ENCODE results near the gene CCND1. TPM values are rescaled to one million over a fixed set of nuclear protein-coding genes. Genes with fewer than 3 reads are reported as not detected.

The CCND1 gene
- total and polyA plus RNA-seq, 8 donors = 24.6 to 126 (median 89.0) TPM

DNA sequence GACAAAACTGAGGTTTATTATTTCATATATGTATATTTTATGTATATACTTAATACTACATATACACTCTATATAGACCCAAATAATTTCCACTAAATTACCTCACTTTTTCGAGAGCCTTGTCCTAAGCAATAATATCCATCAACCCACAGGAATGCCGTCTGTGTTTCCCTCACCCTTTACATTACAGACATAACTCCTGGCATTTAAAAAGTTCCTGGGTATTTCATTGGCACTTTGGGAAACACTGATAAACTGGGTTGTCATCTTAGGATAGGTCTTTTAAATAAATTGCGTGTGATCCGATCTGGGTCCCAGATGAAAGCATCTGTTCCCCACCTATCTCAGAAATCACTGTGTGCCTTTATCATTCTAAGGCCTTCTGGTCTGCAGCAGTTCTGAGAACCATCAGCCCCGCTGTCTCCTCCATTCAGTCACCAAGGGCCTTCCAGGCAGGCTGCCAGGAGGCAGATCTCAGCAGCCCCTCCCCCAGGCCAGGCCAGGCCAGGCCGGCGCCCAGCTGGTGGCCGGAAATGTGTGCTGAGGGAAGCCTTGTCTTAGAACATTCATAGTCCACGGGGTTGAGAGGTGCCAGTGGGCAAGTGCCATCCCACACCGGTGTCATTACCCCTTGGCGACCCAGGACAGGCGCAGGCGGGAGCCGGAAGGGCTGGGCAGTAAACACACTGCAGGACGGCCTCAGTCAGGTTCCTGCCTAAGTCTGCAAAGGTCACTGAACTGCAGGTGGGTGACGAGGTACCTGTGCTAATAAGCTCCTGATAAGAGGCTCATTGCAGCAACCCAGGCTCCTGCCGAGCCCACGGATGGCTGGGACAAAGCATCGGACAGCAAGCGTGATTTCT, 59.6 kb downstream of the CCND1 start:
- peak in 5 of 6 donors; percentile 44 to 82 (median 69) for DNase-seq
- peaks cover 0 to 6% (median 0%) of the 10 kb centered on the region in 3 donors for H3K4me1 ChIP-seq
- no peaks in the 10 kb centered on the region for H3K36me3 ChIP-seq
- intact Hi-C loops (cut with DNase I) = no loop called here
- peak; percentile 60 to 90 (median 85) for ATAC-seq
- peaks cover 0 to 38% (median 10%) of the 10 kb centered on the region in 4 donors for H3K27me3 ChIP-seq
- no peaks in the 10 kb centered on the region for H3K9me3 ChIP-seq
- H3K4me3 ChIP-seq = no peak overlapping the region
- TF ChIP-seq CTCF (IDR thresholded peaks at IDR 0.05) = no peak
- WGBS, 2 donors = 33 to 37% methylated on average over 20 of the region's 20 CpGs
- no peak for FAIRE-seq
- H3K27ac ChIP-seq = no peak overlapping the region

- TF ChIP-seq CTCF (IDR thresholded peaks at IDR 0.05) = no peak
- intact Hi-C loops (cut with DNase I) = no loop called here
- no peaks in the 10 kb centered on the region for H3K36me3 ChIP-seq
- H3K27ac ChIP-seq = no peak overlapping the region
- WGBS, 2 donors = 4 to 7% methylated on average over 33 to 35 of the region's 35 CpGs
- no peaks in the 10 kb centered on the region for H3K9me3 ChIP-seq
- no peak for DNase-seq
- peaks cover 0 to 43% (median 11%) of the 10 kb centered on the region in 4 donors for H3K27me3 ChIP-seq
- FAIRE-seq = no peak
- H3K4me1 ChIP-seq = peaks cover 0 to 6% (median 0%) of the 10 kb centered on the region in 3 donors
- H3K4me3 ChIP-seq = no peak overlapping the region
- no peak for ATAC-seq
These were observed 61.3 kb downstream of the CCND1 start for GRCh38 chr11:69702239-69702691.

DNA sequence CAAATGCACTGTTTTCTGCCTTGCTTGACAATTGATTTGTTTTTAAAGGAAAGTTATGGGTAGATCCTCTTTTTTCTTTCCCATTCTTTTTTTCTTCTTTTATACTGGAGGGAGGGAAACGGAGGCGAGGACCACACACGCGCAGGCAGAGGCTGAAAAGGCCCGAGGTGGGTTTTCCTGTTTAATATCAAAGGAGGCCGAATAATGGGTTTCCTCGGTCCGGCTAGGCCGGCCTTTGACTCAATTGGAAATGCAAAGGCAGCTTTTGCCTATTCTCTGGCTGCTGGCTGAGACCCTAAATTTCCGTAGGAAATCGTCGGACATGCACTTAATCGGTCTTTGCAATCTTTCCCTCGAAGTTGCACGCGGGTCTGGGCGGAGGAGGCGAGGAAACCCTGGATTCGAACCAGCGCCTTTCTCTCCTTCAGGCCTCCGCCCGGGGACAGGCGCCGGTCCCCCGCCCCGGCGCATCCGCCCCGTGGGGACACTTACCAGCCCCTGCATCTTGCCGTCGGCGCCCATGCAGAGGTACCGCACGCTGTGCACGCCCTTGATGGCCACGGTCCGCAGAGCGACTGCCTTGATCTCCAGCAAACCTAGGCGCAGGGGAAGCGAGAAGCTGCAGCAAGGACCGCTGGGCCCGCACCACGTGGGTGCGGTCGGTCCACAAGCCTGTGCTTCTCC, 62.0 kb downstream of the CCND1 start:
- Histone ChIP-seq H3K9me3 (no peaks in the 10 kb centered on the region), H3K4me1 (peaks cover 0 to 6% (median 0%) of the 10 kb centered on the region in 3 donors), H3K36me3 (no peaks in the 10 kb centered on the region), H3K27ac (no peak overlapping the region), H3K4me3 (no peak overlapping the region), H3K27me3 (peaks cover 0 to 43% (median 11%) of the 10 kb centered on the region in 4 donors)
- 7 to 9% methylated on average over 40 to 45 of the region's 45 CpGs for WGBS, 2 donors
- intact Hi-C loops (cut with DNase I) = no loop called here
- no peak for TF ChIP-seq CTCF (IDR thresholded peaks at IDR 0.05)
- FAIRE-seq = no peak
- ATAC-seq = no peak
- DNase-seq = no peak

- no peak for FAIRE-seq
- no peak for TF ChIP-seq CTCF (IDR thresholded peaks at IDR 0.05)
- Histone ChIP-seq H3K4me3 (no peak overlapping the region), H3K36me3 (no peaks in the 10 kb centered on the region), H3K9me3 (no peaks in the 10 kb centered on the region), H3K4me1 (peaks cover 0 to 6% (median 0%) of the 10 kb centered on the region in 3 donors), H3K27ac (no peak overlapping the region), H3K27me3 (peaks cover 0 to 43% (median 11%) of the 10 kb centered on the region in 4 donors)
- 2% methylated on average over 20 to 34 of the region's 34 CpGs for WGBS, 2 donors
- no peak for ATAC-seq
- no peak for DNase-seq
- intact Hi-C loops (cut with DNase I) = no loop called here
These were observed 62.5 kb downstream of the CCND1 start for GRCh38 chr11:69703453-69703767.

Other genes starting within 250 kb of the CCND1 start
- gene LINC01488, start 159.5 kb upstream of the CCND1 start, total RNA-seq = not detected
- gene LINC01488, start 159.5 kb upstream of the CCND1 start, polyA plus RNA-seq = not detected
- 10 to 100 TPM in 4 of 6 donors, 1 to 10 TPM in 2; 7.7 to 13.3 (median 12.1) TPM for gene LTO1, start 34.2 kb downstream of the CCND1 start, total RNA-seq
- 10 to 100 TPM; 24.2 to 27.8 TPM for gene LTO1, start 34.2 kb downstream of the CCND1 start, polyA plus RNA-seq
- gene FGF19, start 62.9 kb downstream of the CCND1 start, total RNA-seq = under 1 TPM in 4 of 6 donors, not detected in 2; 0.06 to 0.28 (median 0.13) TPM
- gene FGF19, start 62.9 kb downstream of the CCND1 start, polyA plus RNA-seq = under 1 TPM in 1 of 2 donors, not detected in 1; 0.07 TPM
- gene FGF4, start 134.2 kb downstream of the CCND1 start, total RNA-seq = not detected
- gene FGF4, start 134.2 kb downstream of the CCND1 start, polyA plus RNA-seq = not detected
- gene FGF3, start 178.3 kb downstream of the CCND1 start, total RNA-seq = not detected
- gene FGF3, start 178.3 kb downstream of the CCND1 start, polyA plus RNA-seq = not detected